Measurements from ENCODE around the gene AKT1S1. TPM values are rescaled to one million over a fixed set of nuclear protein-coding genes. Genes with fewer than 3 reads are reported as not detected.

The AKT1S1 gene
- total RNA-seq, 3 donors from 2014 or later (not counting 1 experiment from before 2014, with no cell fraction given): 12.8 to 17.8 (median 16.1) TPM

DNA sequence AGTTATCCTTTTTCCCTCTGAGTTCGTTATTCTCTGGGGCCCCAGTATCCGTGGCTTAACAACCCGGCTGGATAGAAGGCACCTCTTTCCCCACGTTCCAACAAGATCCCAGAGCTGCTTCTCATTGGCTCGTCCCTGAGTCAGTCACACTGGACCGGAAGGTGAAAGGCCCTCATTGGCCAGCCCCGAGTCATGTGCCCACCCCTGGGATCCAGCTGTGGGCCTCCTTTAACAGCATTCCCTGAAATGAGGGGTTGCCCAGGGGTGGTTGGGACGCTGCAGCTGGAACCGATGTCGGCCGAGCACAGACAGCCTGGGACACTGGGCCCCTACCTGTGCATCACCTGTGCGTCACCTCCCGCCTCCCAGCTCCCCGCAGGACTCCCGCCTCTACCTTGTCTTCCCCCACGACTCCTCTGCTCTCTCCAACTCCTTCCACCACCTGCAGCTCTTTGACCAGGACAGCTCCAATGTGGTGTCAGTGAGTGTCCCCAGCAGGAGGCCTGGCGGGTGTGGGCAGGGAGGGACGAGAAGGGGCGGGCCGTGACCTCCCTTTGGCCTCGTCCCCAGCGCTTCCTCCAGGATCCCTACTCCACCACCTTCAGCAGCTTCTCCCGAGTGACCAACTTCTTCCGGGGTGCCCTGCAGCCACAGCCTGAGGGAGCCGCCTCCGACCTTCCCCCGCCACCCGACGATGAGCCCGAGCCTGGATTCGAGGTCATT is 4.7 kb upstream of the AKT1S1 start:
- Mint-ChIP-seq H3K27me3 (ENCODE audit: low read depth in 2 of 2) (no peaks in the 10 kb centered on the region), H3K27ac (no peak overlapping the region), H3K4me3 (no peak overlapping the region), H3K4me1 (peaks cover 12 to 17% of the 10 kb centered on the region in 2 donors), H3K36me3 (no peaks in the 10 kb centered on the region), H3K9me3 (no peaks in the 10 kb centered on the region)
- Histone ChIP-seq H3K36me3 (ENCODE audit: control insufficient read depth, insufficient read depth, low read length) (peaks cover 53% of the 10 kb centered on the region), H3K4me1 (ENCODE audit: control insufficient read depth, insufficient read depth, low read length) (peaks cover 10% of the 10 kb centered on the region), H3K27ac (ENCODE audit: low read length) (no peak overlapping the region), H3K27me3 (ENCODE audit: control insufficient read depth, insufficient read depth, low read length) (no peaks in the 10 kb centered on the region), H3K4me3 (ENCODE audit: low read length) (no peak overlapping the region), H3K9me3 (ENCODE audit: control insufficient read depth, insufficient read depth, low read length) (no peaks in the 10 kb centered on the region)
- ATAC-seq: no peak
- intact Hi-C loops (cut with micrococcal nuclease): no loop called here
- WGBS (ENCODE audit: insufficient coverage): 96% methylated on average over 31 of the region's 31 CpGs
- TF ChIP-seq, protein P1, sequence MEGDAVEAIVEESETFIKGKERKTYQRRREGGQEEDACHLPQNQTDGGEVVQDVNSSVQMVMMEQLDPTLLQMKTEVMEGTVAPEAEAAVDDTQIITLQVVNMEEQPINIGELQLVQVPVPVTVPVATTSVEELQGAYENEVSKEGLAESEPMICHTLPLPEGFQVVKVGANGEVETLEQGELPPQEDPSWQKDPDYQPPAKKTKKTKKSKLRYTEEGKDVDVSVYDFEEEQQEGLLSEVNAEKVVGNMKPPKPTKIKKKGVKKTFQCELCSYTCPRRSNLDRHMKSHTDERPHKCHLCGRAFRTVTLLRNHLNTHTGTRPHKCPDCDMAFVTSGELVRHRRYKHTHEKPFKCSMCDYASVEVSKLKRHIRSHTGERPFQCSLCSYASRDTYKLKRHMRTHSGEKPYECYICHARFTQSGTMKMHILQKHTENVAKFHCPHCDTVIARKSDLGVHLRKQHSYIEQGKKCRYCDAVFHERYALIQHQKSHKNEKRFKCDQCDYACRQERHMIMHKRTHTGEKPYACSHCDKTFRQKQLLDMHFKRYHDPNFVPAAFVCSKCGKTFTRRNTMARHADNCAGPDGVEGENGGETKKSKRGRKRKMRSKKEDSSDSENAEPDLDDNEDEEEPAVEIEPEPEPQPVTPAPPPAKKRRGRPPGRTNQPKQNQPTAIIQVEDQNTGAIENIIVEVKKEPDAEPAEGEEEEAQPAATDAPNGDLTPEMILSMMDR (IDR thresholded peaks at IDR 0.05): no peak
- DNase-seq: no peak

- intact Hi-C loops (cut with micrococcal nuclease): no loop called here
- no peaks in the 10 kb centered on the region for H3K9me3 Mint-ChIP-seq
- TF ChIP-seq, protein P1 (IDR thresholded peaks at IDR 0.05): no peak
These were observed 4.0 kb upstream of the AKT1S1 start for GRCh38 chr19:49881186-49881585.

GRCh38 chr19:49880162-49880869 is 3.2 kb upstream of the AKT1S1 start:
- no peak overlapping the region for H3K27ac ChIP-seq (ENCODE audit: low read length)
- TF ChIP-seq, protein P1 (IDR thresholded peaks at IDR 0.05): no peak
- H3K27me3 ChIP-seq (ENCODE audit: control insufficient read depth, insufficient read depth, low read length): no peaks in the 10 kb centered on the region
- H3K4me3 Mint-ChIP-seq: peak overlapping the region; percentile 21
- H3K27me3 Mint-ChIP-seq (ENCODE audit: low read depth in 2 of 2): no peaks in the 10 kb centered on the region
- H3K36me3 Mint-ChIP-seq: no peaks in the 10 kb centered on the region
- no peaks in the 10 kb centered on the region for H3K9me3 ChIP-seq (ENCODE audit: control insufficient read depth, insufficient read depth, low read length)
- H3K9me3 Mint-ChIP-seq: no peaks in the 10 kb centered on the region
- no peak overlapping the region for H3K4me3 ChIP-seq (ENCODE audit: low read length)
- DNase-seq (no peak), ATAC-seq (no peak)
- H3K36me3 ChIP-seq (ENCODE audit: control insufficient read depth, insufficient read depth, low read length): peaks cover 53% of the 10 kb centered on the region
- peaks cover 18% of the 10 kb centered on the region for H3K4me1 ChIP-seq (ENCODE audit: control insufficient read depth, insufficient read depth, low read length)
- intact Hi-C loops (cut with micrococcal nuclease): no loop called here
- 94% methylated on average over 10 of the region's 10 CpGs for WGBS (ENCODE audit: insufficient coverage)
- peaks cover 20 to 24% of the 10 kb centered on the region in 2 donors for H3K4me1 Mint-ChIP-seq
- no peak overlapping the region for H3K27ac Mint-ChIP-seq

More at GRCh38 chr19:49881186-49881585, 4.0 kb upstream of the AKT1S1 start:
- Mint-ChIP-seq H3K4me1 (peaks cover 12 to 17% of the 10 kb centered on the region in 2 donors), H3K4me3 (no peak overlapping the region), H3K36me3 (no peaks in the 10 kb centered on the region), H3K27ac (no peak overlapping the region), H3K27me3 (ENCODE audit: low read depth in 2 of 2) (no peaks in the 10 kb centered on the region)
- ATAC-seq (no peak), DNase-seq (no peak)
- 97% methylated on average over 16 of the region's 17 CpGs for WGBS (ENCODE audit: insufficient coverage)
- Histone ChIP-seq H3K27ac (ENCODE audit: low read length) (no peak overlapping the region), H3K36me3 (ENCODE audit: control insufficient read depth, insufficient read depth, low read length) (peaks cover 53% of the 10 kb centered on the region), H3K4me1 (ENCODE audit: control insufficient read depth, insufficient read depth, low read length) (peaks cover 10% of the 10 kb centered on the region), H3K27me3 (ENCODE audit: control insufficient read depth, insufficient read depth, low read length) (no peaks in the 10 kb centered on the region), H3K9me3 (ENCODE audit: control insufficient read depth, insufficient read depth, low read length) (no peaks in the 10 kb centered on the region), H3K4me3 (ENCODE audit: low read length) (no peak overlapping the region)

All from natural killer cell (primary cell).